GM19452 (cell line): ENCODE measurements around the gene FTSJ3.
"Not testable (repeated sequence)": the region's sequence is repeated elsewhere in the genome, so short reads cannot be mapped to it uniquely, and the experiment has no call there.

Experiments used
- ATAC-seq: cut with Tn5 transposase; IDR thresholded peaks from one replicate; pipeline ENCODE4 v1.9.1; 2021; ENCODE audit not compliant: unreplicated experiment

The FTSJ3 gene

GRCh38 chr17:63843910-63844677, 16.6 kb upstream of the FTSJ3 start:
- ATAC-seq: no peak

GRCh38 chr17:63843387-63843888, 16.0 kb upstream of the FTSJ3 start:
- ATAC-seq: not testable (repeated sequence)

GRCh38 chr17:63842540-63843386, 15.3 kb upstream of the FTSJ3 start, which contains the start of gene SMARCD2:
Gene SMARCD2 (minus strand): TSS chr17:63842685. CDS start chr17:63842674, 11 bp downstream.
- ATAC-seq: peak; percentile 73

GRCh38 chr17:63842173-63842539, 14.7 kb upstream of the FTSJ3 start:
- ATAC-seq: peak; percentile 37

GRCh38 chr17:63841350-63842172, 14.1 kb upstream of the FTSJ3 start:
- ATAC-seq: no peak

- no peak for ATAC-seq
Measured at GRCh38 chr17:63840591-63841349, 13.3 kb upstream of the FTSJ3 start.

GRCh38 chr17:63838631-63839171, 11.2 kb upstream of the FTSJ3 start:
- ATAC-seq: no peak

- ATAC-seq: no peak
Measured at GRCh38 chr17:63837962-63838600, 10.6 kb upstream of the FTSJ3 start.

- ATAC-seq: no peak
Measured at GRCh38 chr17:63837480-63837879, 10.0 kb upstream of the FTSJ3 start.

GRCh38 chr17:63836811-63837210, 9.3 kb upstream of the FTSJ3 start:
- no peak for ATAC-seq

- no peak for ATAC-seq
Measured at GRCh38 chr17:63835167-63835720, 7.8 kb upstream of the FTSJ3 start.

- ATAC-seq: peak; percentile 66
Measured at GRCh38 chr17:63834431-63835166, 7.1 kb upstream of the FTSJ3 start.

- no peak for ATAC-seq
Measured at GRCh38 chr17:63833741-63834373, 6.4 kb upstream of the FTSJ3 start.

- ATAC-seq: no peak
Measured at GRCh38 chr17:63833026-63833740, 5.7 kb upstream of the FTSJ3 start.

- ATAC-seq: no peak
Measured at GRCh38 chr17:63832455-63832854, 5.0 kb upstream of the FTSJ3 start.

GRCh38 chr17:63832014-63832413, 4.6 kb upstream of the FTSJ3 start:
- no peak for ATAC-seq

GRCh38 chr17:63831505-63831904, 4.0 kb upstream of the FTSJ3 start:
- ATAC-seq: no peak
